GM21786 (cell line): Measurements from ENCODE around the gene FAM168A.

ENCODE experiments used
- ATAC-seq: cut with Tn5 transposase; IDR thresholded peaks from one replicate; pipeline ENCODE4 v1.9.1; 2021; ENCODE audit not compliant: unreplicated experiment

The FAM168A gene

GRCh38 chr11:73402834-73403185 is 195.1 kb downstream of the FAM168A start:
- no peak for ATAC-seq

DNA sequence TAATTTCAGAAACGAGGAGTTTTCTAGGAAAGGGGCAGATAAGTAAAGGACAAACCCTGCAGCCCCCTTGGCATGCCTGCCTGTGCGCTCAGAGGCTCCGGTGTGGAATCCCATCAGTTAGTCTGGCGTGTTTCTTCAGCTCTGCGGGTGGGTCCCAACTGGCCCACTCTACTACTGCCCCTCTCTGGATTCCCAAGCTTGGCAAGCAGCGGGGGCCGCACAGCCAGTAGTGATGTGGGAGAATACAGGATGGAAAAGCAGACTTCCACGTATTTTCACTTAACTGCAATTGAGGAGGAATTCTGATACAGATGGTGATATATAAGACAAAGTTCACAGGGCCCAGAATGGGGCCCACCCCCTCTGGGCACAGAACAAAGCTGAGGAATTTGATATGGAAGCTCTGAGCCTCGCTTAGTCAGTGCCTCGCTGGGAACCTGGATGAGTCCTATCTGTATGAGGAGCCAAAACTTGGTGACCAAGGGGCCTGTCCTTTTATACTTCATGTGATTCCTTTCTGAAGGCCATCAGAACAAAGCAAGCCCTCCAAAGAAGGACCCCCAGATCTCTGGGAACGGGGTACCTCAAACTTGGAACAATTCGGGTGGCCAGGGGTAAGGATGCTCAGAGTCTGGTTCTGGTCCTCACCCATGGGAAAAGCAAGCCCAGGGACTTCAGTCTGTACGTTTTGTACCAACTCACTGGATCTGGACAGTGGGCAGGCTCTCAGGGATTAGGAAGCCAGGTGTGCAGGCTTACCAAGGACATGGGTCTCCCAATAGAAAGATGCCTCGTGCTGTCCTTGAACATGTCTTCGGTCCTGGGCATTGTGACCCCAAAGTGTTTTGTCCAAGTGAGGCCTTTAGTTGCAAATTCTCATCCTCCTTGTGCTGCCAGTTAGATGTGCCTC is 195.7 kb downstream of the FAM168A start:
- ATAC-seq: no peak

- no peak for ATAC-seq
Measured at GRCh38 chr11:73401217-73401923, 196.5 kb downstream of the FAM168A start.

GRCh38 chr11:73400293-73400692 is 197.6 kb downstream of the FAM168A start:
- no peak for ATAC-seq

DNA sequence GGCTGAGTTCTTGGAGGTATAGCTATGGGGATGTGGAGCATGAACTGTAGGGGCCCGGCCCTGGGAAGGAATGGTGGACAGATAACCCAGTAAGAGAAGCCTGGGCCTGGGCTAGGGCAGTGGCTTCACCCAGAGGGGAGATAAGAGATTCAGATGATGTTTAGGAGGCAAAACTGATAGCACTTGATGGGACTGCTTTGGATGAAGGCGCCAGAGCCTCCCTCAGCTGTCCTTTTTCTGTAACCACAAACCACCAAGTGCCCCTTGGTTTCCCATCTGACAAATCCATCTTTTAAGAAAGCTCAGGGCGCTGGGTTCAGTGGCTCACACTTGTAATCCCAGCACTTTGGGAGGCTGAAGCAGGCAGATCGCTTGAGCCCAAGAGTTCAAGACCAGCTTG is 198.3 kb downstream of the FAM168A start:
- no peak for ATAC-seq

- no peak for ATAC-seq
Measured at GRCh38 chr11:73399159-73399590, 198.7 kb downstream of the FAM168A start.

- ATAC-seq: no peak
Measured at GRCh38 chr11:73398721-73399120, 199.2 kb downstream of the FAM168A start.

DNA sequence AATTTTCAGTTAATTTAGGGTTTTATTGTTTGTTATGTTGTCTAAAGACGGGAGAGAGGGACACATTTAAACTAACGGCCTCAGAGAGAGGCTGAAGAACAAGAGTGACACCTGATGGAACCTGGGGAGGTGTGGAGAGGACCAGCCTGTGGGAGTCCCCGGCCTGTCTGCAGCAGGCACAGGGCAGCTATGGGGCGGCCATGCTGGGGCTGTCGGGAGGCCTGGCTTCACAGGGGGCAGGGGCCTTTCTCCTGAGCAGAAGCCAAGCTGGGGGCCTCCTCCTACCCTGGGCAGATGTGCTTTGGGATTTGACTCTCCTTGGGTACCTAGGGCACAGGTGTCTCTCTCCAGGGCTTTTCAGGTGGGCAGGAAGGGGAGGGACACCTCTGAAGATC is 199.8 kb downstream of the FAM168A start:
- no peak for ATAC-seq

GRCh38 chr11:73397468-73398131 is 200.3 kb downstream of the FAM168A start:
- ATAC-seq: no peak

- ATAC-seq: no peak
Measured at GRCh38 chr11:73396985-73397384, 200.9 kb downstream of the FAM168A start.

GRCh38 chr11:73396251-73396930 is 201.5 kb downstream of the FAM168A start:
- ATAC-seq: no peak

GRCh38 chr11:73395297-73396208 is 202.4 kb downstream of the FAM168A start:
- ATAC-seq: no peak

DNA sequence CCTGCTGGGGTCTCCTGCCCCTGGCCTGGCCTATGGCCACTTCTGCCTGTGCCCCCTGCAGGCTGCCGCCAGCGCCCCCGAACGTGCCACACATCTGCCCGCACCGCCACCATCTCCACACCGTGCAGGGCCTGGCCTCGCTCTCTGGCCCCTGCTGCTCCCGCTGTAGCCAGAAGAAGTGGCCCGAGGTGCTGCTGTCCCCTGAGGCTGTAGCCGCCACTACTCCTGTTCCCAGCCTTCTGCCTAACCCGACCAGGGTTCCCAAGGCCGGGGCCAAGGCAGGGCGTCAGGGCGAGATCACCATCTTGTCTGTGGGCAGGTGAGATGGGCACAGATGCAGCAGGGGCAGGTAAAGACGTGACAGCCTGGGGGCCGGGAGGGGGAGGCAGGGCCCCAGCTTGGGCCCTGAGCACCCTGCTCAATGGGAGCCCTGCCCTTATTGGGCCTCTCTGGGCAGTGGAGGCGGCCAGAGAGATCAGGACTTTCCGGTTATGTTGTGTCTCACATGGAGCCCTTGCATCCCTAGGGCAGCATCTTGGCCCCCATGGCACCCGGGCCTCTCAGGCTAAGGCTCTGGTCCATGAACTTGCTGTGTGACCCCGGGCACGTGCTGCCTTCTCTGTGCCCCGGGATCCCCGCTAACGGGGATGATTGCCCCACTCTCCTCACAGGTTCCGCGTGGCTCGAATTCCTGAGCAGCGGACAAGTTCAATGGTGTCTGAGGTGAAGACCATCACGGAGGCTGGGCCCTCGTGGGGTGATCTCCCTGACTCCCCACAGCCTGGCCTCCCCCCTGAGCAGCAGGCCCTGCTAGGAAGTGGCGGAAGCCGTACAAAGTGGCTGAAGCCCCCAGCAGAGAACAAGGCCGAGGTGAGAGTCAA is 203.3 kb downstream of the FAM168A start:
- ATAC-seq: no peak

DNA sequence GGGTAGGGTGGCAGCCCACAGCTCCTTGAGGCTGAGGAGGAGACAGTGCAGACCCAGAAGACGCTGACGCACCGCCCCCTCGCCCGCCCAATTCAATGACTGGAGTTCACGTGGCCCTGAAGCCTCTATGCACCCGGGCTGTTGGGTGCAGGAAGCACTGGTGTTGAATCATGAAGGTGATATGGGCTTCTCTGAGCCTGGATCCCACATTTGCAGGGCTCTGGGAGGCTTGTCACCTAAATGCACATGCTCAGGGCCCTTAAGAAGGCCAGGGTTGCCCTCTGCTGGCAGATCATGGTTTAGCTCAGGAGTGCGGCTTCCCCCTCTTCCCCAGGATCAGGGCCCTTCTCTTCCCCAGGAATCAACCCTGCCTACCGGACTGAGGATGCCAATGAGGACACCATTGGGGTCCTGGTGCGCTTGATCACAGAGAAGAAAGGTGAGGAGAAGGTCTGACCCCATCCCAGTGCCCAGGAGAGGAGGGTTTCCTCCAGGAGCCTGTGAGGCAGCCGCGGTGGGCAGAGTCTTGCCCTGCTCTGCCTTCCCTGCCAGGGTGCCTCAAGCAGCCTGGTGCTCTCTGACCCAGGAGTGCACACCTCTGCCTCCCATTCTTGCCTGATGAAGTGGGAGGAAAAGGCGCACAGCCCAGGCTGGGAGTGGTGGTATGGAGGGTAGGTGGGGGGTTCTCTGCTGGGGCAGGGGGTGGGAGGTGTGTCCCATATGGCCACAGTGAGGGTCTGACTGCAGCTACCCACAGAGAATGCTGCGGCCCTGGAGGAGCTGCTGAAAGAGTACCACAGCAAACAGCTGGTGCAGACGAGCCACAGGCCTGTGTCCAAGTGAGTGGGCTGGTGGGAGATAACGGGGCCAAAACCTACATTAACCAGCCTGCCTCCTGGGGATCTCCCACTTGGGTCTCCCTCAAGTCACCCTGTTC is 204.2 kb downstream of the FAM168A start:
- ATAC-seq: no peak

GRCh38 chr11:73393011-73393380 is 204.9 kb downstream of the FAM168A start:
- no peak for ATAC-seq

- no peak for ATAC-seq
Measured at GRCh38 chr11:73392108-73393010, 205.6 kb downstream of the FAM168A start.

- ATAC-seq: no peak
Measured at GRCh38 chr11:73391665-73392064, 206.2 kb downstream of the FAM168A start.
